Measurements from ENCODE around the gene MYO18B.

Gene MYO18B

GRCh38 chr22:25712661-25713400, 29.2 kb upstream of the MYO18B start:
- no peak overlapping the region for H3K4me3 ChIP-seq (ENCODE audit: low read depth, low read length)
- DNase-seq (ENCODE audit: low read depth), result no peak
- no peak for TF ChIP-seq CTCF (IDR thresholded peaks at IDR 0.05; ENCODE audit: low read depth, low read length, missing control alignments)

- TF ChIP-seq CTCF (IDR thresholded peaks at IDR 0.05; ENCODE audit: low read depth, low read length, missing control alignments), result no peak
- no peak for DNase-seq (ENCODE audit: low read depth)
These were observed 27.9 kb upstream of the MYO18B start for GRCh38 chr22:25714070-25714469.

GRCh38 chr22:25714739-25715138, 27.2 kb upstream of the MYO18B start:
- no peak for DNase-seq (ENCODE audit: low read depth)
- H3K4me3 ChIP-seq (ENCODE audit: low read depth, low read length), result no peak overlapping the region
- no peak for TF ChIP-seq CTCF (IDR thresholded peaks at IDR 0.05; ENCODE audit: low read depth, low read length, missing control alignments)

More at GRCh38 chr22:25714070-25714469, 27.9 kb upstream of the MYO18B start:
- H3K4me3 ChIP-seq (ENCODE audit: low read depth, low read length), result no peak overlapping the region

- no peak overlapping the region for H3K4me3 ChIP-seq (ENCODE audit: low read depth, low read length)
- TF ChIP-seq CTCF (IDR thresholded peaks at IDR 0.05; ENCODE audit: low read depth, low read length, missing control alignments), result no peak
- DNase-seq (ENCODE audit: low read depth), result no peak
These were observed 25.4 kb upstream of the MYO18B start for GRCh38 chr22:25716637-25717036.

GRCh38 chr22:25718135-25718840, 23.7 kb upstream of the MYO18B start:
- no peak for DNase-seq (ENCODE audit: low read depth)
- TF ChIP-seq CTCF (IDR thresholded peaks at IDR 0.05; ENCODE audit: low read depth, low read length, missing control alignments), result no peak
- no peak overlapping the region for H3K4me3 ChIP-seq (ENCODE audit: low read depth, low read length)

GRCh38 chr22:25722223-25722622, 19.8 kb upstream of the MYO18B start:
- no peak for DNase-seq (ENCODE audit: low read depth)
- TF ChIP-seq CTCF (IDR thresholded peaks at IDR 0.05; ENCODE audit: low read depth, low read length, missing control alignments), result no peak
- H3K4me3 ChIP-seq (ENCODE audit: low read depth, low read length), result no peak overlapping the region

All from GM12864 (cell line).